ENCODE results near the gene MFSD11.
"Not testable (repeated sequence)": the region's sequence is repeated elsewhere in the genome, so short reads cannot be mapped to it uniquely, and the experiment has no call there.

- not testable (repeated sequence) for TF ChIP-seq CTCF (conservative IDR thresholded peaks at IDR 0.05; ENCODE audit: low read length); EZH2phosphoT487 (IDR thresholded peaks at IDR 0.05; ENCODE audit: borderline replicate concordance)
Observed at GRCh38 chr17:76731800-76732733, 5.9 kb upstream of the MFSD11 start.

All from Loucy (cell line).